ENCODE results near the gene NUP93.
A peak's percentile ranks its signal among the peaks of the same experiment; 100 is the strongest.

The NUP93 gene

GRCh38 chr16:56729735-56730662, at the start of gene NUP93:
Gene NUP93, plus strand, starts transcription at chr16:56730129. Its CDS starts 18,119 bp downstream, at chr16:56748248.
- peak; percentile 95 for ATAC-seq
- H3K4me1 Mint-ChIP-seq, result peaks cover 14% of the 10 kb centered on the region
- H3K27ac Mint-ChIP-seq, result no peak within 1 kb of the TSS

GRCh38 chr16:56681939-56682702, 47.8 kb upstream of the NUP93 start, which contains the start of gene MT1X:
Gene MT1X, plus strand, starts transcription at chr16:56682470. Its CDS starts 71 bp downstream, at chr16:56682541.
- H3K36me3 Mint-ChIP-seq, result peaks cover 7% of the 10 kb centered on the region
- ATAC-seq (peak; percentile 95), DNase-seq (ENCODE audit: low spot score in 2 of 2) (peak; percentile 78 to 91)
- H3K9me3 Mint-ChIP-seq, result no peaks in the 10 kb centered on the region
- H3K27ac Mint-ChIP-seq, result peak within 1 kb of the TSS; percentile 93
- H3K4me3 Mint-ChIP-seq, result peak within 1 kb of the TSS; percentile 86
- peaks cover 40% of the 10 kb centered on the region for H3K4me1 Mint-ChIP-seq

More at GRCh38 chr16:56729735-56730662, at the start of gene NUP93:
- H3K9me3 Mint-ChIP-seq, result no peaks in the 10 kb centered on the region
- H3K4me3 Mint-ChIP-seq, result no peak within 1 kb of the TSS
- peak; percentile 74 to 91 for DNase-seq (ENCODE audit: low spot score in 2 of 2)
- no peaks in the 10 kb centered on the region for H3K36me3 Mint-ChIP-seq

GRCh38 chr16:56682703-56683397, 47.1 kb upstream of the NUP93 start:
- H3K9me3 Mint-ChIP-seq, result no peaks in the 10 kb centered on the region
- peak overlapping the region; percentile 93 for H3K27ac Mint-ChIP-seq
- no peak for DNase-seq (ENCODE audit: low spot score in 2 of 2)
- peaks cover 40% of the 10 kb centered on the region for H3K4me1 Mint-ChIP-seq
- peaks cover 7% of the 10 kb centered on the region for H3K36me3 Mint-ChIP-seq
- peak overlapping the region; percentile 86 for H3K4me3 Mint-ChIP-seq
- ATAC-seq, result no peak

- ATAC-seq, result no peak
- DNase-seq (ENCODE audit: low spot score in 2 of 2), result no peak
- peaks cover 7% of the 10 kb centered on the region for H3K36me3 Mint-ChIP-seq
- H3K4me3 Mint-ChIP-seq, result peak overlapping the region; percentile 86
- peaks cover 40% of the 10 kb centered on the region for H3K4me1 Mint-ChIP-seq
- no peak overlapping the region for H3K27ac Mint-ChIP-seq
- H3K9me3 Mint-ChIP-seq, result no peaks in the 10 kb centered on the region
Measured at GRCh38 chr16:56683424-56684172, 46.3 kb upstream of the NUP93 start.

DNA sequence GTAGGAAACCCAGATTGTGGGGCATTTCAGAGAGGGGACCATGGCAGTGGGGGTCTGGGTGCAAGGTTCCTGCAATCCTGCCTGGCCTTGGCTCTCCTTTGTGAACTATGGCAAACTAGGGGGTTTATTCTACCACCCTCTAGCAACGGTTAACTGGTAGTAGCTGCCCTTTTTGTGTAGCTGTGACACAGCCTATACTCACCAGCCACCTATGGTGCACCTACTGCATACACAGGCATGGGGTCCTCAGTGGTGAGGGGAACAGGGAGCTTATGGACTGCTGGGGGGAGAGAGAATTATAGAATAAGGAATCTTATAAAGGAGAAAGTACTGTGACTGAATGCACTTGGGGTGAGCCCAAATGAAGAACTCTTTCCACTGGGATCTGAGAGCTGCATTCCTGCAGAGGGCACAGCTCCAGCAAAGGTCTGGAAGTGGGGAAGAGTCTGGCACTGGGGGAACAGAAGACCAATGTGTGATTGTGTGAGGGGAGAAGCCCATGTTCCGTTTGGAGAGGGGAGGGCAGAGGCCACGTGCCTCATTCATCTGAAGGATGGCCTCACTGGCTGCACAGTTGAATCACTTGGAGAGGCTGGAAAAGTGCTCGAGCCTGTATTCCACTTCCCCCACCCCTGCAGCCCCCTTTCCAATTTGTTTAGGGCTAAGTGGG, 45.5 kb upstream of the NUP93 start:
- peak overlapping the region; percentile 52 for H3K27ac Mint-ChIP-seq
- no peak for ATAC-seq
- peak overlapping the region; percentile 86 for H3K4me3 Mint-ChIP-seq

GRCh38 chr16:56684926-56685590, 44.9 kb upstream of the NUP93 start:
- no peak overlapping the region for H3K27ac Mint-ChIP-seq
- H3K9me3 Mint-ChIP-seq, result no peaks in the 10 kb centered on the region
- no peak for ATAC-seq
- no peak for DNase-seq (ENCODE audit: low spot score in 2 of 2)
- peaks cover 7% of the 10 kb centered on the region for H3K36me3 Mint-ChIP-seq
- no peak overlapping the region for H3K4me3 Mint-ChIP-seq
- peaks cover 34% of the 10 kb centered on the region for H3K4me1 Mint-ChIP-seq

More for the DNA sequence above, 45.5 kb upstream of the NUP93 start:
- no peak for DNase-seq (ENCODE audit: low spot score in 2 of 2)
- Mint-ChIP-seq H3K4me1 (peaks cover 39% of the 10 kb centered on the region), H3K9me3 (no peaks in the 10 kb centered on the region), H3K36me3 (peaks cover 7% of the 10 kb centered on the region)

GRCh38 chr16:56686758-56687157, 43.2 kb upstream of the NUP93 start:
- Mint-ChIP-seq H3K27ac (no peak overlapping the region), H3K9me3 (no peaks in the 10 kb centered on the region)
- no peak for DNase-seq (ENCODE audit: low spot score in 2 of 2)

DNA sequence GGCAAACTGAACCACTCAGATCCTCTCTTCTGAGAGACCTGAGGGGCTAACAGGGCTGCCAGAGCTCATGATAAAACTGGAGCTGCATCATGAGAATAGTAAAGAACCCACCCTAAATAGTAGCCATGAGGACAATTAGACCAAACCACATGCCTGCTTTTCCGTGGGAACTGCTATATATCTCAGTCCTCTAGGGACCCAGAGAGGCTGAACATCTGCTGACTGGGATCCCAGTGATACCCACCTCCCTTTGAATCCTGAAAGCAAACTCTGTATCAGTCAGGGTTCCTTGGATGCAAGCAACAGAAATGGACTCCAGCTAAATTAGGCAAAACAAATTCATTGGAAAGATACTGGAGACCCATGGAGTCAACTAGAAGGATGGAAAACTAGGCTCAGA, 41.2 kb upstream of the NUP93 start:
- DNase-seq (ENCODE audit: low spot score in 2 of 2) (no peak), ATAC-seq (no peak)
- Mint-ChIP-seq H3K36me3 (no peaks in the 10 kb centered on the region), H3K27ac (no peak overlapping the region), H3K4me1 (peaks cover 9% of the 10 kb centered on the region), H3K4me3 (no peak overlapping the region), H3K9me3 (no peaks in the 10 kb centered on the region)

More at GRCh38 chr16:56686758-56687157, 43.2 kb upstream of the NUP93 start:
- H3K4me3 Mint-ChIP-seq, result no peak overlapping the region
- H3K36me3 Mint-ChIP-seq, result peaks cover 7% of the 10 kb centered on the region
- ATAC-seq, result no peak
- peaks cover 28% of the 10 kb centered on the region for H3K4me1 Mint-ChIP-seq

DNA sequence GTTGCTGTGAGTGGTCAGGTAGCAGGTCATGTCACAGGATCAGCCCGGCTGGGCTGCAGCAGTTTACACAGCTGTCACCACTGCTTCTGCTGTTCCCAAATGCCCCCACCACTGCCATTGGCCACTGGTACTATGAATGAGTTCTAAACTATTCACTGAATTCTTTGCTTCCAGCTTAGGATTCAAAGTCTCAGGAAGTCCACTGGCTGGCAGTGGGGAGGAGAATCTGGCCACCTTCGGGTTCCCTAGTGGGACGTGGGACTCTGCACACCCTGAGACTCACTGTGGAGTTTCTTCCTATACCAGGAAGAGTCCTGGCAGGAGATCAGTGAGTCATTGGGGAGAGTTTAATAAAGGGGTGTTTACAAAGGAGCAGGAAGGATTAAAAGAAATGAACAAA, 40.8 kb upstream of the NUP93 start:
- H3K27ac Mint-ChIP-seq, result no peak overlapping the region
- no peak for DNase-seq (ENCODE audit: low spot score in 2 of 2)
- no peaks in the 10 kb centered on the region for H3K9me3 Mint-ChIP-seq
- no peak overlapping the region for H3K4me3 Mint-ChIP-seq
- no peak for ATAC-seq
- peaks cover 5% of the 10 kb centered on the region for H3K4me1 Mint-ChIP-seq
- no peaks in the 10 kb centered on the region for H3K36me3 Mint-ChIP-seq

DNA sequence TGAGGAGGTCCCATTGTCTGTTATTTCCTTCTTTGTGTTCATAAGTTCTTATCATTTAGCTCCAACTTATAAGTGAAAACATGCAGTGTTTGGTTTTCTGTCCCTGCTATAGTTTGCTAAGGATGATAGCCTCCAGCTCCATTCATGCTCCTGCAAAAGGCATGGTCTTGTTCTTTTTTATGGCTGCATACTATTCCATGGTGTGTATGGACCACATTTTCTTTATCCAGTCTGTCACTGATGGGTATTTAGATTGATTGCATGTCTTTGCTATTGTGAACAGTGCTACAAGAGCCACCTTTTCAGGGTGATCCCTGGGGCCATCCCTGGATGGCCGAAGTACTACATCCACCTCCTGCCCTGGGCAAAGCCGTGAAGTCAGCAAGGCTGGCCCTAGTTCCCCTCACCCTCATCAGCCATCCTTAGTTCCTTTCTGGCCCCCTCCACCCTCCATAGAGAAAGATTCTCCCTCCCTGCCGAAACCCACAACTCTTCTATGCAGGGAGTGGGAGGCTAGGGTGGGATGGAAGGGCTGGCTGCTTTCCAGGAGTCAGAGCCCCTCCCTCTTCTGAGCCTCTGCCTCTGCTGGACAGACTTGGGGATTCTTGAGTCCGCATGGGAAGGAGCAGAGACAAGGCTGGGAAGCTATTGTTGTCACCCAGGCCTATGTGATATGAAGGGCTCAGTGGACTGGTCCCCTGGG, 39.4 kb upstream of the NUP93 start:
- ATAC-seq (no peak), DNase-seq (ENCODE audit: low spot score in 2 of 2) (no peak)
- H3K4me1 Mint-ChIP-seq, result no peaks in the 10 kb centered on the region
- no peak overlapping the region for H3K27ac Mint-ChIP-seq
- H3K36me3 Mint-ChIP-seq, result no peaks in the 10 kb centered on the region
- no peak overlapping the region for H3K4me3 Mint-ChIP-seq
- no peaks in the 10 kb centered on the region for H3K9me3 Mint-ChIP-seq

DNA sequence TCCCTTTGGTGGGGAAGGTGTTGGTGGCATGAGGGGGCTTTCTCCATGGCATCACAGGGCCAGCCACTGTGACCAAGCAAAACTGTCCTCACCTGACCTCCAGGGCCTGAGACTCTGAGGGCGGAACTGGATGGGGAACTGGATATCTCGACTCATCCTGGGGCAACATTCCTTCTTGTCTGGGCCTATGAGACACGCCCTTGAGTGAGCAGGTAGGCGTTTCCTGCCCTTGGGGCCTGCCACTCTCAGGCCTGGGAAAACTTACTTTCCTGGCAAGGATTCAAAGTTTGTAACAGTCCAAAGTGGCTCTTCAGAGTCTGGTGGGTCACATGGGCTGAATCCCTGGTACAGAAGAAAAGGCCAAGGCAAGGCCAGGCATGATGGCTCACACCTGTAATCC, 38.0 kb upstream of the NUP93 start:
- DNase-seq (ENCODE audit: low spot score in 2 of 2) (no peak), ATAC-seq (no peak)
- Mint-ChIP-seq H3K27ac (no peak overlapping the region), H3K4me3 (no peak overlapping the region), H3K36me3 (no peaks in the 10 kb centered on the region), H3K4me1 (no peaks in the 10 kb centered on the region), H3K9me3 (no peaks in the 10 kb centered on the region)

- H3K9me3 Mint-ChIP-seq, result no peaks in the 10 kb centered on the region
- no peaks in the 10 kb centered on the region for H3K4me1 Mint-ChIP-seq
- H3K4me3 Mint-ChIP-seq, result no peak overlapping the region
- no peak for ATAC-seq
- H3K27ac Mint-ChIP-seq, result no peak overlapping the region
- DNase-seq (ENCODE audit: low spot score in 2 of 2), result no peak
- no peaks in the 10 kb centered on the region for H3K36me3 Mint-ChIP-seq
Measured at GRCh38 chr16:56695246-56695645, 34.7 kb upstream of the NUP93 start.

DNA sequence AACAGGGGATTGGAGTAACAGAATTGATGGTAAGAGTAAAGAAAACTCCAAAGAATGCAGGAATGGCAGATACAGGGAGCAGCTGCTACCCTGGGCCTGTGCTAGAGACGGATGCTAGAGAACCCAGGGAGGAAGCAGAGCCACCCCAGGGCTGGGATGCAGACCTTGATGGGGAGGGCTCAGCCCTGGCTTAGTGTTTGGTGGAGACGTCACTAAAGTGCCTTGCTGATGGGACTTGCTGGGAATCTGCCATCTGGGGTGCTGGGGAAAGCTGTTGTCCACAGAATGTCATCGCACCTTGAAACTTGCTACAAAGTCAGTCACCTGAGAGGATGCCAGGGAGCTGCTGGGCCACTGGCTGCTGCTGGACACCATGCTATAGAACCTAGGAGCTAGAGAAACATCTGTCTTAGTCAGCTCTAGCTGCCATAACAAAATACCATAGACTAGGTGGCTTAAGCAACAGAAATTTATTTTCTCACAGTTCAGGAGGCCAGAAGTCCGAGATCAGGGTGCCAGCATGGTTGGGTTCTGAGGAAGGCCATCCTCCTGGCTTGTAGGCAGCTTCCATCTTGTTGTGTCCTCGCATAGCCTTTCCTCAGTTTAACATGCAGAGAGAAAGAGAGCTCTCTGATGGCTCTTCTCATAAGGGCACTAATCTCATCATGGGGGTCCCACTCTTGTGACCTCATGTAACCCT, 32.3 kb upstream of the NUP93 start:
- Mint-ChIP-seq H3K9me3 (no peaks in the 10 kb centered on the region), H3K36me3 (no peaks in the 10 kb centered on the region), H3K27ac (no peak overlapping the region), H3K4me3 (no peak overlapping the region), H3K4me1 (peaks cover 8% of the 10 kb centered on the region)
- ATAC-seq, result no peak
- DNase-seq (ENCODE audit: low spot score in 2 of 2), result no peak

All from stimulated activated effector memory CD8-positive, alpha-beta T cell treated with anti-CD3 and anti-CD28 coated beads, Interleukin-12 subunit alpha, Interleukin-12 subunit beta, amount 100 ng/mL, for 72 hours (primary cell).